Esophagus muscularis mucosa (tissue), 4 donors: ENCODE results near the gene OPN1SW. TPM values are rescaled to one million over a fixed set of nuclear protein-coding genes. Genes with fewer than 3 reads are reported as not detected.

Experiments used
- DNase-seq: peaks from one replicate; pipeline ENCODE4 v3.0.0-alpha.2; 2017; ENCODE audit errors: extremely low spot score
- H3K27ac ChIP-seq, 4 donors: fragments of 200-600 bp; sonication (generic); replicated peaks in 1 of 4; 1 replicate in 3 of 4; 2 replicates in 1 of 4; pipeline ENCODE4 v1.5.1; 2016 to 2019; ENCODE audit warnings: mild to moderate bottlenecking in 1 of 4
- H3K27me3 ChIP-seq, 4 donors: fragments of 200-600 bp; sonication (generic); one replicate each; pipeline versions ENCODE4 v1.5.1 to v1.6.0; 2016 to 2019
- H3K36me3 ChIP-seq, 4 donors: fragments of 200-600 bp; sonication (generic); one replicate each; pipeline ENCODE4 v1.5.1; 2016 to 2019
- H3K4me1 ChIP-seq, 4 donors: fragments of 200-600 bp; sonication (generic); one replicate each; pipeline ENCODE4 v1.5.1; 2016 to 2019
- H3K4me3 ChIP-seq, 4 donors: fragments of 200-600 bp; sonication (generic); 1 replicate in 2 of 4; 2 replicates in 2 of 4; pipeline ENCODE4 v1.5.1; 2016 to 2019; ENCODE audit warnings: mild to moderate bottlenecking in 4 of 4, moderate library complexity in 1 of 4
- H3K9me3 ChIP-seq, 4 donors: fragments of 200-600 bp; sonication (generic); 1 replicate in 3 of 4; 2 replicates in 1 of 4; pipeline ENCODE4 v1.5.1; 2016 to 2019
- EP300 ChIP-seq: sonication (generic); formaldehyde crosslinking; IDR thresholded peaks from one replicate; pipeline ENCODE4 v1.6.1; 2017; ENCODE audit warnings: antibody characterized with exemption
- POLR2A ChIP-seq: fragments of 450-650 bp; IDR thresholded peaks from one replicate; pipeline ENCODE4 v1.6.1; 2017; ENCODE audit warnings: antibody characterized with exemption, moderate library complexity, mild to moderate bottlenecking, low read depth
- POLR2AphosphoS5 ChIP-seq, 2 donors: sonication (generic); formaldehyde crosslinking; IDR thresholded peaks; one replicate each; pipeline ENCODE4 v1.6.1; 2017; ENCODE audit warnings: antibody characterized with exemption in 2 of 2
- WGBS: methylation state at CpG from one replicate; pipeline ENCODE4 v1.1.5; 2018; 5-methylcytosine and 5-hydroxymethylcytosine counted together
- intact Hi-C: fragments of 100-400 bp; cut with DNase I; formaldehyde crosslinking; loops from one replicate; pipeline ENCODE4 v1.15.1; 2023
- total RNA-seq, 4 donors: library from RNA; depleted of rRNA; stranded (reverse); fragments of >200 nt; gene quantifications; one replicate each; pipeline versions ENCODE4 v1.1.0 to v1.2.1, GENCODE V29; 2016
- TF ChIP-seq, protein P1 (sequence below), 3 experiments: fragments of 200-600 bp in 2 of 3; fragments of 450-650 bp in 1 of 3; sonication (generic) in 2 of 3; IDR thresholded peaks; one replicate each; pipeline ENCODE4 v1.5.1; 2017 to 2019; ENCODE audit warnings: antibody characterized with exemption in 3 of 3, mild to moderate bottlenecking in 2 of 3, moderate library complexity in 1 of 3

OPN1SW gene
- total RNA-seq, 4 donors from 2014 or later, result not detected

DNA sequence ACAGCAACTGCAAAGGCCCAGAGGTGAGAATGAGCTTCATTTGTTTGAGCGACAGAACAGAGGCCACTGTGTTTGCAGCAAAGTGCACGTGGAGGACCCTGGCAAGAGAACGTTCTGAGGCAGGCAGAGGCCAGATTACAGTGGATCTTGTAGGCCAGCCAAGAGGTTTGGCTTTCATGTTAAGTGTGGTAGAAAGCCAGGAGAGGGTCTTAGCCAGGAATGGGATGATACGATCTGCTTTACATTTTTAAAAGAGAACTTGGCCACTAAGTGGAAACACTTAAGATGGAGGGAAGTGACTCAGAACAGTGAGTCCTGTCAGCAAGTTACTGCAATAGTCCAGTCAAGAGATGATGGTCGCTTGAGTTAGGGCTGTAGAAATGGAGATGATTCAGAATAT lies 20.7 kb upstream of the OPN1SW start:
- no peak overlapping the region for H3K27ac ChIP-seq
- WGBS, result 55% methylated on average over 5 of the region's 5 CpGs

DNA sequence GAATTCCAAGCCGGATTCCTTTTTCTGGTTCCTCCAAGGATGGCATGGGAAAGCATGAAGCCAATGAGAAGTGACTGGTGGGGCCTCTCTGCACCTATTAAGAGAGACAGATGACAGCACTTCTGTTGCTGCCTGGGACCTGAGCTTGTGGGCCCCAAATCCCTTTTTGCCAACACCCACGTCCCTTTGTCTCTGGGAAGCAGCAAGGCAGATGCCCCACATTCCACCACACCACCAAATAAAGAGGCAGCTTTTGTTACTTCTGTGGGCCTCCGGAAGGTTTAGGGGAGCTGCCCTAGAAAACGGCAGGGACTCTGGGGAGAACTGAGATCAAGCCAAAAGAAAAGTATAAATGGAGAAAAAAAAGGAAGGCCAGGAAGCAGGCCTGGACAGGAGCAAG lies 19.5 kb upstream of the OPN1SW start:
- H3K4me1 ChIP-seq, result peaks cover 25 to 30% (median 26%) of the 10 kb centered on the region in 4 donors
- TF ChIP-seq EP300, result no peak
- no peak for TF ChIP-seq POLR2A
- no peak for TF ChIP-seq POLR2AphosphoS5 (IDR thresholded peaks at IDR 0.05)
- TF ChIP-seq, protein P1, sequence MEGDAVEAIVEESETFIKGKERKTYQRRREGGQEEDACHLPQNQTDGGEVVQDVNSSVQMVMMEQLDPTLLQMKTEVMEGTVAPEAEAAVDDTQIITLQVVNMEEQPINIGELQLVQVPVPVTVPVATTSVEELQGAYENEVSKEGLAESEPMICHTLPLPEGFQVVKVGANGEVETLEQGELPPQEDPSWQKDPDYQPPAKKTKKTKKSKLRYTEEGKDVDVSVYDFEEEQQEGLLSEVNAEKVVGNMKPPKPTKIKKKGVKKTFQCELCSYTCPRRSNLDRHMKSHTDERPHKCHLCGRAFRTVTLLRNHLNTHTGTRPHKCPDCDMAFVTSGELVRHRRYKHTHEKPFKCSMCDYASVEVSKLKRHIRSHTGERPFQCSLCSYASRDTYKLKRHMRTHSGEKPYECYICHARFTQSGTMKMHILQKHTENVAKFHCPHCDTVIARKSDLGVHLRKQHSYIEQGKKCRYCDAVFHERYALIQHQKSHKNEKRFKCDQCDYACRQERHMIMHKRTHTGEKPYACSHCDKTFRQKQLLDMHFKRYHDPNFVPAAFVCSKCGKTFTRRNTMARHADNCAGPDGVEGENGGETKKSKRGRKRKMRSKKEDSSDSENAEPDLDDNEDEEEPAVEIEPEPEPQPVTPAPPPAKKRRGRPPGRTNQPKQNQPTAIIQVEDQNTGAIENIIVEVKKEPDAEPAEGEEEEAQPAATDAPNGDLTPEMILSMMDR (IDR thresholded peaks at IDR 0.05), result no peak
- 88% methylated on average over 4 of the region's 4 CpGs for WGBS
- H3K36me3 ChIP-seq, result peaks cover 0 to 13% (median 0%) of the 10 kb centered on the region in 4 donors
- H3K27me3 ChIP-seq, result peaks cover 0 to 5% (median 0%) of the 10 kb centered on the region in 4 donors
- intact Hi-C loops, result no loop called here
- no peaks in the 10 kb centered on the region for H3K9me3 ChIP-seq
- no peak overlapping the region for H3K27ac ChIP-seq
- DNase-seq, result no peak
- H3K4me3 ChIP-seq, result no peak overlapping the region

More for the DNA sequence above, 20.7 kb upstream of the OPN1SW start:
- Histone ChIP-seq H3K27me3 (peaks cover 0 to 5% (median 0%) of the 10 kb centered on the region in 4 donors), H3K9me3 (no peaks in the 10 kb centered on the region), H3K4me3 (no peak overlapping the region), H3K4me1 (peaks cover 17 to 22% (median 19%) of the 10 kb centered on the region in 4 donors), H3K36me3 (peaks cover 0 to 17% (median 1%) of the 10 kb centered on the region in 4 donors)
- DNase-seq, result no peak
- TF ChIP-seq POLR2AphosphoS5 (IDR thresholded peaks at IDR 0.05) (no peak), EP300 (no peak)
- intact Hi-C loops, result no loop called here

DNA sequence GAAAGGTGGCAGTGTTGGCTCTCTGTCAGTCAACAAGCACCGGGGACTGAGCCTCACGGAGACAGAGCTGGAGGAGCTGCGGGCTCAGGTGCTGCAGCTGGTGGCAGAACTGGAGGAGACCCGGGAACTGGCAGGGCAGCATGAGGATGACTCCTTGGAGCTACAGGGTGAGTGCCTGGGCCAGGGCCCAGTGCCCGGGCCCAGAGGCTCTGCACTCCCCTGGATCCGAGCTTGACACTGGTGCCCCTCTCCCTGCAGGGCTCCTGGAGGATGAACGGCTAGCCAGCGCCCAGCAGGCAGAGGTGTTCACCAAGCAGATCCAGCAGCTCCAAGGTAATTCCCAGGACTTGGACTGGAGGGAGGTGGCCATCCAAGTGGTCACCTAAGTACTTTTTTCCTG lies 18.8 kb upstream of the OPN1SW start:
- no peak overlapping the region for H3K27ac ChIP-seq
- 84% methylated on average over 4 of the region's 8 CpGs for WGBS
- no peaks in the 10 kb centered on the region for H3K9me3 ChIP-seq
- H3K36me3 ChIP-seq, result peaks cover 0 to 13% (median 0%) of the 10 kb centered on the region in 4 donors
- H3K4me3 ChIP-seq, result no peak overlapping the region
- no peak for DNase-seq
- H3K4me1 ChIP-seq, result peaks cover 25 to 31% (median 27%) of the 10 kb centered on the region in 4 donors
- peaks cover 0 to 5% (median 0%) of the 10 kb centered on the region in 4 donors for H3K27me3 ChIP-seq
- intact Hi-C loops, result loop anchor here (5.0 kb wide), 4 partner anchors 33 to 88 kb away; partner anchors contain the start of gene CALU
- TF ChIP-seq EP300, result no peak
- no peak for TF ChIP-seq POLR2A
- TF ChIP-seq, protein P1 (IDR thresholded peaks at IDR 0.05), result no peak
- TF ChIP-seq POLR2AphosphoS5 (IDR thresholded peaks at IDR 0.05), result no peak

DNA sequence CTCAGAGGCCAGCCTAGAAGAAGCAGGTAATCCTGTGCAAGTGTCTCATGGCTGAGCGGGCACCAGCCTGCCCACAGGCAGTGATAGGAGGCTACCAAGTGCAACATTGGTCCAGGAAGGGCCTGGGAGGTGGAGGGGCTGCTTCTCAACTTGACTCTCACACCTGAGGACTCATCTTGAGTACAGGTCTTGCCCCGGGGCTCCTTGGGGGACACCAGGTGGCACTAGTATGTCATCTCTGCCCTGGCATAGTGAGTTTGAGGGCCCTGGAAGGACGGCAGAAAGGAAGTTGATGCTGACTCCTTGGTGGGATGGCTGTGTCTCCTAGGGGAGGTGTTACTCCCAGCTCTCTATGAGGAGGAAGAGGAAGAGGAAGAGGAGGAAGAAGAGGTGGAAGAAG lies 18.4 kb upstream of the OPN1SW start:
- no peak for DNase-seq
- no peak overlapping the region for H3K4me3 ChIP-seq
- WGBS, result 93% methylated on average over 3 of the region's 3 CpGs
- no peak overlapping the region for H3K27ac ChIP-seq
- peaks cover 25 to 31% (median 27%) of the 10 kb centered on the region in 4 donors for H3K4me1 ChIP-seq
- peaks cover 0 to 5% (median 0%) of the 10 kb centered on the region in 4 donors for H3K27me3 ChIP-seq
- peaks cover 0 to 13% (median 0%) of the 10 kb centered on the region in 4 donors for H3K36me3 ChIP-seq
- intact Hi-C loops, result loop anchor here (5.0 kb wide), 4 partner anchors 33 to 88 kb away; partner anchors contain the start of gene CALU
- no peak for TF ChIP-seq POLR2A
- TF ChIP-seq EP300, result no peak
- TF ChIP-seq POLR2AphosphoS5 (IDR thresholded peaks at IDR 0.05), result no peak
- TF ChIP-seq, protein P1 (IDR thresholded peaks at IDR 0.05), result no peak
- no peaks in the 10 kb centered on the region for H3K9me3 ChIP-seq

DNA sequence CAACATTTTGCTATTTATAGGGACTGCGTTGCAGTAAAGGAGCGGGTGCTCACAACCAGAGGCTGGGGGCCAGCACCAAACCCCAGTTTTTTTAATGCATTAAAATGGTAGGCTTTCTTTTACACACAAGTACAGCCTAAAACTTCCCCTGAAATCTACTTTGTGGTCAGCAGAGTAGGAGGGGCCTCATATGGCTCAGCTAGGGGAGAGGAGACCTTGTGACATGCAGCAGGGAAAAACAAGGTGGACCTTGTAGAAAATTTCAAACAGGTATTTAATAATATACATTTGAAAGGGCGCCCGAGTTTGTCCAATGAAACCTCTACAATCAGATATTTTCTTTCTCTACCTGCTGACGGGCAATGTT lies 17.6 kb upstream of the OPN1SW start:
- 94% methylated on average over 5 of the region's 5 CpGs for WGBS
- no peak overlapping the region for H3K27ac ChIP-seq
- intact Hi-C loops, result loop anchor here (5.0 kb wide), 4 partner anchors 34 to 89 kb away; partner anchors contain the start of gene CALU

More for the DNA sequence above, 17.6 kb upstream of the OPN1SW start:
- DNase-seq, result no peak
- Histone ChIP-seq H3K9me3 (no peaks in the 10 kb centered on the region), H3K4me1 (peaks cover 25 to 31% (median 27%) of the 10 kb centered on the region in 4 donors), H3K27me3 (peaks cover 0 to 5% (median 0%) of the 10 kb centered on the region in 4 donors), H3K36me3 (peaks cover 0 to 13% (median 0%) of the 10 kb centered on the region in 4 donors), H3K4me3 (no peak overlapping the region)
- no peak for TF ChIP-seq POLR2A
- TF ChIP-seq, protein P1 (IDR thresholded peaks at IDR 0.05), result no peak
- TF ChIP-seq EP300, result no peak
- no peak for TF ChIP-seq POLR2AphosphoS5 (IDR thresholded peaks at IDR 0.05)
